ENCODE measurements around the gene NADSYN1.

The NADSYN1 gene

GRCh38 chr11:71491531-71491930 lies 38.5 kb downstream of the NADSYN1 start:
- DNase-seq (ENCODE audit: low read depth): no peak

- no peak for DNase-seq (ENCODE audit: low read depth)
These were observed 38.9 kb downstream of the NADSYN1 start for GRCh38 chr11:71491940-71492339.

- DNase-seq (ENCODE audit: low read depth): no peak
These were observed 42.6 kb downstream of the NADSYN1 start for GRCh38 chr11:71495286-71496230.

- DNase-seq (ENCODE audit: low read depth): no peak
These were observed 43.4 kb downstream of the NADSYN1 start for GRCh38 chr11:71496421-71496820.

GRCh38 chr11:71498091-71498490 lies 45.1 kb downstream of the NADSYN1 start:
- DNase-seq (ENCODE audit: low read depth): no peak

GRCh38 chr11:71499125-71499524 lies 46.1 kb downstream of the NADSYN1 start:
- no peak for DNase-seq (ENCODE audit: low read depth)

- DNase-seq (ENCODE audit: low read depth): no peak
These were observed 46.5 kb downstream of the NADSYN1 start for GRCh38 chr11:71499546-71499945.

- no peak for DNase-seq (ENCODE audit: low read depth)
These were observed 47.6 kb downstream of the NADSYN1 start for GRCh38 chr11:71500601-71501021.

GRCh38 chr11:71501071-71501985 lies 48.3 kb downstream of the NADSYN1 start:
- DNase-seq (ENCODE audit: low read depth): no peak

GRCh38 chr11:71502026-71502425 lies 49.0 kb downstream of the NADSYN1 start:
- no peak for DNase-seq (ENCODE audit: low read depth)

GRCh38 chr11:71502871-71503435 lies 50.0 kb downstream of the NADSYN1 start:
- DNase-seq (ENCODE audit: low read depth): no peak

- no peak for DNase-seq (ENCODE audit: low read depth)
These were observed 51.5 kb downstream of the NADSYN1 start for GRCh38 chr11:71504531-71504930.

- no peak for DNase-seq (ENCODE audit: low read depth)
These were observed 52.0 kb downstream of the NADSYN1 start for GRCh38 chr11:71505001-71505400.

- DNase-seq (ENCODE audit: low read depth): no peak
These were observed 52.8 kb downstream of the NADSYN1 start for GRCh38 chr11:71505781-71506180.

- no peak for DNase-seq (ENCODE audit: low read depth)
These were observed 54.1 kb downstream of the NADSYN1 start for GRCh38 chr11:71507102-71507501.

- no peak for DNase-seq (ENCODE audit: low read depth)
These were observed 65.8 kb downstream of the NADSYN1 start for GRCh38 chr11:71518506-71519471.

GRCh38 chr11:71519546-71519945 lies 66.5 kb downstream of the NADSYN1 start:
- no peak for DNase-seq (ENCODE audit: low read depth)

GRCh38 chr11:71525188-71525937 lies 72.4 kb downstream of the NADSYN1 start:
- DNase-seq (ENCODE audit: low read depth): no peak

- no peak for DNase-seq (ENCODE audit: low read depth)
These were observed 73.0 kb downstream of the NADSYN1 start for GRCh38 chr11:71525938-71526495.

Data from activated T-helper 9 cell treated with anti-CD3 and anti-CD28 coated beads, Interleukin-2, amount 50 U/mL, for 16 hours (primary cell).